Nucleus accumbens (tissue), 56 donors: ENCODE data around the gene TINAGL1.

Source experiments
- DNase-seq, 56 donors: peaks; one replicate each; lab custom pipeline; 2025; lab: John Stamatoyannopoulos, UW

Gene TINAGL1

GRCh38 chr1:31567956-31568570, 8.3 kb upstream of the TINAGL1 start:
- DNase-seq: no peak

- DNase-seq: no peak
These were observed 7.3 kb upstream of the TINAGL1 start for GRCh38 chr1:31568895-31569595.

- DNase-seq: no peak
These were observed 6.6 kb upstream of the TINAGL1 start for GRCh38 chr1:31569596-31570173.

- DNase-seq: no peak
These were observed 6.1 kb upstream of the TINAGL1 start for GRCh38 chr1:31570228-31570627.

- no peak for DNase-seq
These were observed 5.4 kb upstream of the TINAGL1 start for GRCh38 chr1:31570906-31571305.

GRCh38 chr1:31571340-31572295, 4.7 kb upstream of the TINAGL1 start:
- no peak for DNase-seq

GRCh38 chr1:31572323-31573104, 3.8 kb upstream of the TINAGL1 start:
- DNase-seq: no peak

GRCh38 chr1:31573261-31573660, 3.1 kb upstream of the TINAGL1 start:
- DNase-seq: no peak

- DNase-seq: no peak
These were observed 1.5 kb upstream of the TINAGL1 start for GRCh38 chr1:31574749-31575368.

- DNase-seq: no peak
These were observed 760 bp upstream of the TINAGL1 start for GRCh38 chr1:31575369-31576140.

- no peak for DNase-seq
These were observed 584 bp downstream of the TINAGL1 start for GRCh38 chr1:31576743-31577455.

GRCh38 chr1:31577515-31578192, 1.3 kb downstream of the TINAGL1 start:
- no peak for DNase-seq

- DNase-seq: no peak
These were observed 3.1 kb downstream of the TINAGL1 start for GRCh38 chr1:31579374-31579773.

GRCh38 chr1:31580513-31580870, 4.2 kb downstream of the TINAGL1 start:
- no peak for DNase-seq

GRCh38 chr1:31580891-31581603, 4.7 kb downstream of the TINAGL1 start:
- no peak for DNase-seq

- no peak for DNase-seq
These were observed 5.8 kb downstream of the TINAGL1 start for GRCh38 chr1:31581821-31582810.
